AG20443 (cell line): ENCODE measurements around the gene ROBO1.
"Not testable (repeated sequence)": the region's sequence is repeated elsewhere in the genome, so short reads cannot be mapped to it uniquely, and the experiment has no call there.

Source experiments
- DNase-seq: peaks from one replicate; pipeline ENCODE4 v3.0.0; 2012; ENCODE audit warnings: low spot score, mixed read lengths

Gene ROBO1

DNA sequence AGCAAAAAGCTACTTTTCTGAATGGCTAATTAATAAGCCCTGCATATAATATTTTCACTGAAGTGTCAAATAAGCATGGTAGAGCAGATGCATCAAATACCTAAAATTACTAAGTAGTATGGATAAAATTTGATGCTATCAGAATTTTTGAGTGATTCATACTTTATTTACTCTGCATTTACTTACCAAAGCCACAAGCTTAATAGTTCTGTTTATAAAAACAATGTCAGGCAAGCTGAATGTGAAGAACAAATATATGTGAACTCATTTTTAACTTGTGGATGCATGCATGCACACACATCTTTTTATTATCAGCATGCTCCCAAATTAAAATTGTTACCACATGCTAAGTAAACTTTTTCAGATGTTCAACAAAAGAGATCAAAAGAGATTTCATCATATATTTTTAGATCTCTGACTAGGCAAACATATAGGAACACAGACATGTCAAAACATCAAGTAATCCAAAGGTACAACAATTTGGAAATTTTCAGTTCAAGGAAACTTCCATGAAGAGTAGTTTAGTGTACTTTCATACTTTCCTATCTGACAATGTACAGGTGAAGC lies 969.4 kb downstream of the ROBO1 start:
- DNase-seq: no peak

DNA sequence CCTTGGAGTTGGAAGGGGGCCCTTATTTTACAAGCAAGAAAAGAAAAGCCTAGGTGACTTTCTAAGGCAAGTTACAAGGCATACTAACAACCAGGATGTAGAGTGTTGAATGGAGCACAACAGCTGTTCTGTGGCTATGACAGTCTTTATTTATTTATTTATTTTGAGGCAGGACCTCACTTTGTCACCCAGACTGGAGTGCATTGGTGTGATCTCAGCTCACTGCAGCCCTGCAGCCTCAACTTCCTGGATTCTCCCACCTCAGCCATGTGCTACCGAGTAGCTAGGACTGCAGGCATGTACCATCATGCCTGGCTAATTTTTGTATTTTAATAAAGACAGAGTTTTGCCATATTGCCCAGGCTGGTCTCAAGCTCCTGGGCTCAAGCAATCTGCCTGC lies 973.4 kb downstream of the ROBO1 start:
- DNase-seq: no peak

DNA sequence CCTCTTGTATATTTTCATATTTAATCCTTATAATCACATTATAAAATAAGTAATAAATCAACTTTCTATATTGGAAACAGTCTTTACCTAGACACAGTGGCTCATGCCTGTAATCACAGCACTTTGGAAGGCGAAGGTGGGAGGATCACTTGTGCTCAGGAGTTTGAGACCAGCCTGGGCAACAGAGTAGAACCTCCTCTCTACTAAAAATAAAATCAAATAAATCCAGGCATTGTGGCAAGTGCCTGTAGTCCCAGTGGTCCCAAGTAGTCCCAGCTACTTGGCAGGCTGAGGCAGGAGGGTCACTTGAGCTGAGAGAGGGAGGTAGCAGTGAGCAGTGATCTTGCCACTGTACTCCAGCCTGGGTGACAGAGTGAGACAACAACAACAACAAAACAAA lies 975.1 kb downstream of the ROBO1 start:
- no peak for DNase-seq

DNA sequence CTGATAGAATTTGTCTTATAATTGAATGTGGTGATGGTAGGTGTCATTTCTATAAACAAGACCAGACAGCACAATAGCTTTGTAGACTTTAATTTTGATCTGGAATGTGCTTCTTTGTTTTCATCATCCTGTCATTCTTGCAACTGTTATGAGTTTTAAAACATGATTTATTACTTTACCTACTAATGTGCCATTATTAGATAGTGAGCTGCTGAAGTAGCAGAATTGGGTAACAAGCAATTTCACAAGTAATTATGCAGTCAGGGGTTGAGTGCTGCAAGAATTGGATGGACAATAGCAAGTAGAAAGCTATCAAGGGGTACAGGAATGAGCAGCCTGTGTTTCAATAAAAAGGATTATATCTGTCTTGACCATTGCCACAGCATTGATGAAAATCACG lies 975.6 kb downstream of the ROBO1 start:
- DNase-seq: no peak

DNA sequence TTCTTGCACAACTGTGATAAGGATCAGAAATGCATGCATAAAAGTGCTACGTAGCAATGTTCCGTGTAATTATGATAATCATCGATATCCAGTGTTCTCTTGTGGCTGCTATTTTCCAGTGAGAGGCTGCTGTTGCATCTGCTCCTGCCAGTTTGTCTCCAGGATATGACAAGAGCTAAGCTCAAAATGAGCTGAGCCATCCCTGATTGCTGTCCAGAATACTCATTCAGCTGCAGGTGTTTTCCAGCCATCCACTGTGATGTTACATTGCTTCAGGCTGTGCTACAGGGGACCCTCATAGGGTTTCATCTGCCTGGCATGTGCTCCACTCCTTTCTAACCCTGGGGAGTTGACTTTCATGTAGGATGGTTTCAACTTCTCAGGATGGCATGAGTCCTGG lies 976.0 kb downstream of the ROBO1 start:
- DNase-seq: no peak

DNA sequence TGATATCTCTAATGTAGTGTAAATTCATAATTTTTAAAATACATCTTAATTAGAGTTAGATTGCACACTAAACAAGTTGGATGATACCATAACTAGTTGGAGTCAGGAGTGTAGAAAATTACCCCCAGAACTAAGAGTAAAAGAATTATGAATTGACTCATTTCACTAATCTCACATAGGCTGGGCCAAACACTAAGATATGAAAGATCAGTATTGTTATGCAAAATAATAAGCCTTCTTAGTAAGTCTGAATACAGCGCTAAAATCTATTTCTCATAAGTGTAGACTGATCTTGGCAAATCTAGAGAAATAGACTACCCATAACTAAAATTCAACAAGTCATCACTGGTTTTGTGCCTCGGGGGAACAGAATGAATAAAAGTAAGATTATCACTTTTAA lies 979.0 kb downstream of the ROBO1 start:
- DNase-seq: no peak

DNA sequence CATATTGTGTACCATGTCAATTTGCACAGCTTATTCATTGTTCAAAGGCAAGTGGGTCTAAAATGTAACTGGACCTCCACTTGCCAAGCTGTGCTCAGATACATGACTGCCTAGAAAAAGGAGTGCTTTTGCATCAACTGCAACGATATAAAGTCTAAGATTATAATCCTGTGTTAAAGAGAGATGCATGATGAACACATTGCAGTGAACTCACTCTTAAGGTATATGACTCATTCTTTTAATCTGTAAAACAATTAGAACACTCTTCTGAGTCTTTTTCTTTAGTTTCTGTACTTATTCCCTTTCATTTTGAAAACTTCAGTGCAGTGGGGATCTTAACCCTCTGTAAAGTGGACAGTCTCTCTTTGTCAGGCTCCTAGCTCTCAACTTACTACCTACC lies 982.8 kb downstream of the ROBO1 start:
- no peak for DNase-seq

DNA sequence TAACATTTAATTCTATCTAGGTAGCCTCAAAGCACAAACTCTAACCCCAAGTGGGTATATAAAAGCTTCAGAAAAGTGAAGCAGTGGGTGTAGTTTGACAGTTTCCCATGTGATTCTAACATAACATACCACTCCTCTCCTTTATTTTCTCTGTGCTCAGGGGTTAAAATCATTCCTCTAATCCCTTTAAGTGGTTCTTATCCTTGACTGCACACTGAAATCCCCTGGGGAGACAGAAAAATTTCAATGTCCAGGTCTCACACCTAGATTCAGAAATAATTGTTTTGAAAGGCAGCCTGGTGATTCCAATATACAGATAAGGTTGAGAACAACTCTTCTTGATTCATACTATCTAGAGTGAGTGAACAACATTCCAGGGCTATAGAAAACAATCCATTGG lies 986.4 kb downstream of the ROBO1 start:
- no peak for DNase-seq

DNA sequence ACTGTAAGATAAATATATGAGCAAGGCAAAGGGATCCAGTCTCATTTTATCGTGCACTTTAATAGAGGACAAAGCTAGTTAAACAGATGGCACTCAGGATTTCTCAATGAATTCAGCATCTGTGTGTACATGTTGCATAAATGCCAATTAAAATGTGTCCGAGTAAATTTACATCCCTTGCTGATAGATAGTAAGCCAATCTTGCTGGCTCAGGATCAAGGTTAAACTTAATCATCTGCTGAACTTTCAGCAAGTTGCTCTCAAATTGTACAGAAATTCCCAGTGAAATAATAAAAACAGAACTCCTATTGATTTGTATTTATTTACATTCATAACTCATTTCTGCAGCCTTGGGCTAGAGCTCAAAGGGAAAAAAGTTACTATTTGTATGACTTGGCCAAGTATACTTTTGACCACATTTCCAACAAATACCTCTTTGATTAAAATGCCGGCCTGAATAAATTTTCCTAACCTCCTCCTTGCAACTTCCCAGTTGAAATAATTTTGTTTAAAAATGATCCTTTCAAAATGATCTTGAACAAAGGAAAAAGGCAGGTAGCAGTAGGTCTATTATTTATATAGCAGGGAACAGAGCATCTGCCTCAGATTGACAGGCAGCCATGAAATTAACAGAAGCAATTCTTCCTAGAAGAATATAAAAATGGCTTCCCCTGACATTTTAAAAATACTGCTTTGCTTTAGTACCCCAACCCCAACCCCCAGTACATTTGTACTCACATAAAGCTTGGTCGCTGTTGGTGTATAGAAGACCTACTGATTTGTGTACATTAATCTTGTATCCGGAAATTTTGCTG lies 1001.9 kb downstream of the ROBO1 start:
- no peak for DNase-seq

DNA sequence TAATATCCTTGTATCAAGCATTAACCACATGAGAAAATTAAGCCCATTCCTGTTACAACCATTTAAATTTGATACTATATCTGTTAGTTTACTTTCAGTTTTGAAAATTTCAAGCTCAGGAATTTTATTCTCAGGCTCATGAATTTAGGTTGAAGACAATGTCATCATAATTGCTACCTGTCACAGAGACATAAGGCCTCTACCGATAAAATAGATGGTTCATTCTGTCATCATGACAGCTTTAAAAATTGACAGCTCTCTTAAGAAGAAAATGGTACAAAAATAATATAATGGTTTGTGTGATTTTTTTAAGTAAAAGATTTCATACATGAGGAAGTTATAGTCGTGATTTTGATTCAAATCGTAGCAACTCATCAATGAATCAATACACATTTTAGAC lies 1003.2 kb downstream of the ROBO1 start:
- no peak for DNase-seq

DNA sequence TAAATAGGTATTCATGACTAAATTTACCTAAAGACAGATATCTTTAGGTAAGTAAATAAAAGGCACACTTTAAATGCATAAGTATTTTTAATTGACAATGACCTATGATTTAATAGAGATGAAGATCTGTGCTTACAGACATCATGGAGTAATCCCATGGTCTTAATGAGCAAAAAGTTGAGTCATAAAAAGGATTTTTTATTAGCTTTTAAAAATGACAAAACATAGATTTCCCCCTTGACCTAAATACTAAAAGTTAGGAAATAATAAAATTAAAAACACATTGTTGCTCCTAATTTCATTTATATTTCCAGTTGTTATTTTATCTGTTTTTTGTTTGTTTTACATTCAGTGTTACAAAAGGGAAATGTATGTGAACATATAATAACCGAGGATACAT lies 1005.7 kb downstream of the ROBO1 start:
- DNase-seq: no peak

DNA sequence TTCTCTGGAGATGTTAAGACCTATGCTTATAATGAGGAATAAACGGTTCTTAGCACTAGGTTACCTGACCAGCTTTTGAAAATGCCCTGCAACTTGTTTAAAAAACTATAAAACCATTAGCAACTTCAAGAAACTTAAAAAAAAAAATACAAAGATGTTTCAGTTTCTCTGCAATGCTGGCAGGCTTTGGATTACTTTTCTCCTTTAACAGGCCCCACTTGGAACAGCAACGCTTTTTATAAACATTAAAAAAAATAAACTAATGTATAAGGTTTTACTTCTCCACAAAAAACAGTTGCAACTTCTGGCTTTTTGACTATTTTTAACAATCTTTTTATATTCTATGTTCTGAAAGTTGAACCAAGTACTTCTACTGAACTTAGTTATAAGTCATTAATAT lies 1006.7 kb downstream of the ROBO1 start:
- DNase-seq: no peak

DNA sequence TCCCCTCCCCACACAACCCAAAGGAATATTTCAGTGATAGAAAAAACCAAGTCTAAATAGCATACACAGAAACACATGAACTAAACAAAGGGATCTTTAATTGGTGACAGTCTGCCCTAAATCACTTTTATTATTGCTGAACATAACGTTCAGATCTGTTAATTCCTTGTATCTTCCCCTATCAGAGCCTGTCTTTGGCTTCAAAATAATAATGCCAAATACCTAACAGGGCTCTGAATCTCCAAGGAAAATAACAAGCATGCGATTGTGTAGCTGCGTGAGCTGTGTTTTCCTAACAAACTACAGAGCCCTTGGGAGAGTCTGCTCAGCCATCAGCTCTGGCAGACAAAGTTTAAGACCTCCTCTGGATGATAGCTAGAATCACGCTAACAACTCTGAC lies 1010.1 kb downstream of the ROBO1 start:
- DNase-seq: no peak

DNA sequence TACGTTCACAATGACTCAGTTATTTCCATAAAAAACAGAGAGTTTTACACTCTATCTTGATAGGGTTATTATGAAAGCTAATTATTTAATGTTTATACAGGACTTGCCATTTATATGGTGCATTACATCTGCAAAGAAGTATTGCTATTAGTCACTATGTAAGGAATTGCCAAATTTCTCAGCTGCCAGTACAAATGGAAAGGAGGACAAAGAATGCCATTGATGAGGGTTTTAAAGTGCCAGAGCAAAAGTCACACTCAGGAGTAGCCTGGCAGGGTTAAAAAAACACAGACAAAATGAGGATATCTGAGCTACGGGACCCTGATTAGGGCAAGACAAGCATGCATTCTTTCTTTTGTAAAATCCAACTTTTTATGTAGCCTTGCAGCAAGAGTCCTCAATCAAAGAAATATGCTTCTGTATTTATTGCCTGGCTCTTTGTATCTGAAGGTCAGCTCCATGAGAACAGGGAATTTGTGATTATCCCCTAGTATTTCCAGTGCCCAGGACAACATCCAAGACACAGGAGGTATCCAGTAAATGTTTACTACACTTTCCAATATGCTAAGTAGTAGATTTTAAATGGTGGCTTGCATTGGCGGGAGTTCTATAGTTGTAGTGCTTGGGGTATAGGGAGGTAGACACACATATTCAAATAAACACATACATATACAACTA lies 1013.6 kb downstream of the ROBO1 start:
- peak; percentile 65 for DNase-seq

DNA sequence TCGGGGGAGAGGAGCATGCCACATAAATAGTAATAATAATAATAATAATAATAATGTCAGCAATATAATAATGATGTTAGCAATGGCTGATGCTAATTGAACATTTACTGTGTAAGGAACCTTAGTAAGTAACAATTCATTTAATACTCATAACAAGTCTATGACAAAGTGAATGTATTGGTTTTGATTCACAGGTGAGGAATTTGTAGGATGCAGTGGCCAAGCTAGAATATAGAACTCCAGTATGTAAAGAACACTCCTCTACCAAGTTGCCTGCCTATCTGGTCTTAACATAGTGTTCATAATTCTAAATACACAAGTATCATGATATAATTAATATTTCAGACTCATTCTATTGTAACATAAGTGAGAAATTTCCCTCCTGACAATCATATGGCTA lies 1016.5 kb downstream of the ROBO1 start:
- DNase-seq: no peak

DNA sequence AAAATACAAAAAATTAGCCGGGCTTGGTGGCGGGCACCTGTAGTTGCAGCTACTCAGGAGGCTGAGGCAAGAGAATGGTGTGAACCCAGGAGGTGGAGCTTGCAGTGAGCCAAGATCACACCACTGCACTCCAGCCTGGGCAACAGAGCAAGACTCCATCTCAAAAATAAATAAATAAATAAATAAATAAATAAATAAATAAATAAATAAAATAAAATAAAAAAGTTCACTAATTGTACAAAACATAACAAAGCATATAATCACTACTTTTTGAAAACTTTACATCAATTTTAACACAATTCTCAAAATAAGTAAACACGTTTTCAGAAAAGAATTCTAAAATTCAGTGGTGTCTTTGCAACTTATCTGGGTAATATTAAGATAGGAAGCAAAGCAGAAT lies 1017.5 kb downstream of the ROBO1 start:
- DNase-seq: not testable (repeated sequence)

DNA sequence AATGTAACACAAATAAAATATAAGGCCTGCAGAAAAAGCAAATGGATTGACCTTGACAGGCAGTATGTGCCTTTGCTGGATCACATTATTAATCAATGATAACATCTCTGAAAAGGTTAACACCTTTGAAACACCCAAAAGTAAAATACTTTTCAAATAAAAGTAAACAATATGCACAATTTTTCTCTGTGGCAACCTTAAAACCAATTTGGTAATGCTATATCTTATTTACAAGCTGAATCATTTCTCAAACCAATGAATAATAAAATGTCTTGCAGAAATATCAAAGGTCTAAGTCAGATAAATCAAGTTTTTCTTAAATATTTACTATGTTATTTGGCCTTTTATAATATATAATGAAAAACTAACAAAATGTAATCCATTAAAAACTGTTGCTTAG lies 1018.7 kb downstream of the ROBO1 start:
- DNase-seq: no peak

DNA sequence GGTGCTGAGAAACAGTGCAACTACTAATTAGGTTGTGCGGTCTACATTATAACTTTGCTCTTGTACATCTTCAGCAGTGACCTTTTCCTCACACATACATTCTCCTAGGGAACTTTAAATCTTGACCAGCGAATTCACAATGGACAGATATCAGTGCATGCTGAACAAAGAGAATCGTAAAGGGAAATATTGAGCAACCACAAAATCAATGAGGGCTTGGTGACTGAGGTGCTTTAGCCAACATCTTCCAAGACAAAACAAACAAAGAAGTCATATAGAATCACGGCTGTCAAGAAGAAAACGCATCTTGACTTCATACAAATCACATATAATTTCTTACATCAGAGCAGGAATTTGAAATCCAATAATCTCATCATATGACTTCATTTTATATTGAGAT lies 1022.0 kb downstream of the ROBO1 start:
- no peak for DNase-seq

DNA sequence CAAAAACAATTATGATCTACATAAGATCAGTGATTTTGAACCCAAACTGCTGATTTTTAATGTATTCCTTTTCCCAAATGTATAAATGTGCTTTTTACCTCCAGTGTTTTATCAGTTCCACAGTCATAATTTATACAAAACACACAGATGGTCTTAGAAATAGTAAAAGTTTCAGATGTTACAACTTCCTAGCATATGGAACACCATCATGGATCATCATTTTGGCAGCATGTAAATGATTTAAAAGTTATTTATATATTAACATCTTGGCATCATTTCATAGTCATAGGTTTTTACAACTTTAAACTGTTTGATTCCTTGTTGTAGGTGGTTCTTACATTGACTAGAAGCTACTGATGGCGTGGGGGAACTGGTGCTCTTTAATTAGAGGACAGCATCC lies 1025.3 kb downstream of the ROBO1 start:
- no peak for DNase-seq

DNA sequence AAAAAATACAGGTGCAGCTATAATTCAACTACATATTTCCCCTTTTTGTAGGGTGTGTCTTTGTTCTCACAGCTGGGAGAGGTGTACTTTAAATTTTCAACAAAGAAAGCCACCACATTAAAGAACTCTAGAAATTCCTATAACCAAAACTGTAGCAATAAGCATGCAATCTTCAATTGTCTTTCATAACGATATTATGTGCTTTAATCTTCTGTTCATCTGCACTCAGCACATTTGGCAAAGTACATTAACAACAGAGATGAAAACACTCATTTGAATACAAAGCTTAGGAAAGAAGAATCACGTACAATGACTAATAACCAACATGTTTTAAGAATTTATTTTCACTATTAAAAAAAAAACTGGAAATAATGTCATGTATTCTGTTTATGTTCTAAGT lies 1025.8 kb downstream of the ROBO1 start:
- no peak for DNase-seq

DNA sequence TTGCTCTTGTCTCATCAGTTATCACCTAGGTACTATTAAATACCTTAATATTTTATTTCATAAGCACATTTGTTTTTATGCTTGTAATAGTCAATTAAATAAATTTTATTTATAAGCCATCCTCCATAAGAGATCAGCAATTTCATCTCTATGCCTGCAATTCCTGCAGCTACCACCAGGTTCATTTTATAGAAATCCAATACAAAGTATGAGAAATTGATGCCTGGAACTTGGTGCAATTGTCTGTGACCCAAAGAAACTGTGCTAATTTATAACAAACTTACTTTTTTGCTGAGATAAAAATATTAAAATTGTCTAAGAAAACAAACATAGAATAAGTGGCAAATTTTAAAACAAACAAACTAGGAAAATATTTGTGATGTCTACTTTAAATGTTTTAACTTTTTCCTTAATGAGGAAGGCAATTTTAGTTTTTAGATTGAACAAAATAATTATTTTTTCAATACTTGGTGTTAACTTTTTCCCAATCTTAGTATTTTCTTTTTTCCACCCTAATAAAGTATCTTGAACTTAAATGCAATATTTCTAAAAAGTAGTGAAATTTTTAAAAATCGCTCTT lies 1026.6 kb downstream of the ROBO1 start:
- DNase-seq: no peak

DNA sequence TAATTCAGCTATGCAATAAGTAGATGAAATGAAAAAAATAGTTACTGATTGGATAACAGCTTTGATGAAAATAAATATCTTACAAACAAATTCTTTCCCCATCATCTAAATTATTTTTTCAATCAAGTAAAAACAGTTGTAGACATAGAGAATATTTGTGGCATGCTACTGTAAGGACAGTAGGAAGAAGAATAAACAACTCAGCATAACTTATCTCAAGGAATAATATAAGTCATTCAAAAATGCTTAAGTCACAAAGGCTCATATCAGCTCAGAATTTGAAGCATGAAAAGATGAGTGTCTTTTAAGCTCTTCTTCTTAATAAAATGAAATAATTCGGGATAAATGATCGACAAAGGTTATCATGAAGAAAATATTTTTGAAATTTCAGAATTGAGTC lies 1029.0 kb downstream of the ROBO1 start:
- DNase-seq: no peak

DNA sequence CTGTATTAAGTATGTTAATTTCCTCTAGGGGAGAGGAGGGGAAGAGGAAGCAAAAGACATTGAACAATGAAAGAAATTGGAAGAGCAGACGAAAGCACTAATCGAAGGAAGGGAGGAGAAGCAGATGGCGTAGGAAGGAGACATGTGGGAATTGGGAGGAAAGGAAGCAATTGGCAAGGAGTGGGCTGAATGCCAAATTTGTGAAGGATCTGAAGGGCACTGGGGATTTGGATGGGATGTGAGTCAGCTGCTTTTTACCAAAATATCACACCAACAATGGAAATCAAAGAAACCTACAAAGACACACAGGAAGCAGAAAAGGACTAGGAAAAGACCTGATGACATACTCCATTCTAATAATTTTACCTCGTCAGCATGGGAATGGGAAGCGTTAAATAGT lies 1029.8 kb downstream of the ROBO1 start:
- no peak for DNase-seq
